Effector memory CD8-positive, alpha-beta T cell (primary cell): ENCODE results near the gene UBXN11.

Experiments
- ATAC-seq: fragments of 150-1000 bp; cut with Tn5 transposase; replicated peaks from 2 replicates; pipeline ENCODE4 v1.10.0; 2021; ENCODE audit warnings: mild to moderate bottlenecking, moderate library complexity
- DNase-seq, 3 experiments: peaks; one replicate each; pipeline ENCODE4 v3.0.0; 2021
- H3K27ac Mint-ChIP-seq, 2 donors: one replicate each; pipeline ENCODE4 v1.8.0; 2022; ENCODE audit warnings: mild to moderate bottlenecking in 2 of 2, mixed read lengths in 2 of 2, moderate library complexity in 2 of 2
- H3K27me3 Mint-ChIP-seq, 2 donors: one replicate each; pipeline ENCODE4 v1.8.0; 2022; ENCODE audit warnings: mixed read lengths in 2 of 2
- H3K36me3 Mint-ChIP-seq: one replicate; pipeline ENCODE4 v1.8.0; 2022; ENCODE audit warnings: mild to moderate bottlenecking, moderate library complexity, mixed read lengths; ENCODE audit not compliant: insufficient read depth
- H3K4me1 Mint-ChIP-seq, 2 donors: one replicate each; pipeline ENCODE4 v1.8.0; 2022; ENCODE audit warnings: low read depth in 2 of 2, mixed read lengths in 2 of 2
- H3K4me3 Mint-ChIP-seq, 2 donors: one replicate each; pipeline ENCODE4 v1.8.0; 2022; ENCODE audit warnings: mild to moderate bottlenecking in 2 of 2, mixed read lengths in 2 of 2, moderate library complexity in 2 of 2
- H3K9me3 Mint-ChIP-seq, 2 donors: one replicate each; pipeline ENCODE4 v1.8.0; 2022; ENCODE audit warnings: mixed read lengths in 2 of 2

UBXN11 gene

GRCh38 chr1:26282401-26282918 is 24.0 kb downstream of the UBXN11 start:
- H3K27me3 Mint-ChIP-seq, result no peaks in the 10 kb centered on the region
- H3K4me3 Mint-ChIP-seq, result peak overlapping the region; percentile 90 to 96
- ATAC-seq (no peak), DNase-seq (no peak)
- peaks cover 38% of the 10 kb centered on the region for H3K36me3 Mint-ChIP-seq
- H3K4me1 Mint-ChIP-seq, result peaks cover 79 to 83% of the 10 kb centered on the region in 2 donors
- H3K27ac Mint-ChIP-seq, result peak overlapping the region; percentile 86 to 94
- H3K9me3 Mint-ChIP-seq, result no peaks in the 10 kb centered on the region

GRCh38 chr1:26281971-26282370 is 24.5 kb downstream of the UBXN11 start:
- H3K4me1 Mint-ChIP-seq, result peaks cover 78 to 81% of the 10 kb centered on the region in 2 donors

GRCh38 chr1:26281091-26281958 is 25.1 kb downstream of the UBXN11 start:
- ATAC-seq (no peak), DNase-seq (no peak)
- Mint-ChIP-seq H3K27me3 (no peaks in the 10 kb centered on the region), H3K27ac (peak overlapping the region; percentile 86 to 94), H3K4me3 (peak overlapping the region; percentile 90 to 96), H3K36me3 (peaks cover 40% of the 10 kb centered on the region), H3K9me3 (no peaks in the 10 kb centered on the region), H3K4me1 (peaks cover 79 to 84% of the 10 kb centered on the region in 2 donors)

More at GRCh38 chr1:26281971-26282370, 24.5 kb downstream of the UBXN11 start:
- DNase-seq, result no peak
- Mint-ChIP-seq H3K36me3 (peaks cover 40% of the 10 kb centered on the region), H3K27me3 (no peaks in the 10 kb centered on the region), H3K4me3 (peak overlapping the region; percentile 90 to 96), H3K9me3 (no peaks in the 10 kb centered on the region), H3K27ac (peak overlapping the region; percentile 86 to 94)
- no peak for ATAC-seq

- no peak for DNase-seq
- peak overlapping the region; percentile 90 to 96 for H3K4me3 Mint-ChIP-seq
- H3K36me3 Mint-ChIP-seq, result peaks cover 40% of the 10 kb centered on the region
Observed at GRCh38 chr1:26280333-26281042, 25.9 kb downstream of the UBXN11 start.

GRCh38 chr1:26279456-26280332 is 26.7 kb downstream of the UBXN11 start, which contains the start of gene SH3BGRL3:
SH3BGRL3 (plus strand) TSS chr1:26280086; CDS start chr1:26280156, 70 bp downstream.
- Mint-ChIP-seq H3K9me3 (no peaks in the 10 kb centered on the region), H3K27me3 (no peaks in the 10 kb centered on the region), H3K4me1 (peaks cover 80 to 81% of the 10 kb centered on the region in 2 donors), H3K4me3 (peak within 1 kb of the TSS; percentile 90 to 96), H3K27ac (peak within 1 kb of the TSS; percentile 86 to 94), H3K36me3 (peaks cover 38% of the 10 kb centered on the region)
- peak; percentile 68 to 77 (median 72) for DNase-seq
- peak; percentile 52 for ATAC-seq

More at GRCh38 chr1:26280333-26281042, 25.9 kb downstream of the UBXN11 start:
- no peak for ATAC-seq
- peak overlapping the region; percentile 86 to 94 for H3K27ac Mint-ChIP-seq
- H3K9me3 Mint-ChIP-seq, result no peaks in the 10 kb centered on the region
- no peaks in the 10 kb centered on the region for H3K27me3 Mint-ChIP-seq
- peaks cover 86 to 88% of the 10 kb centered on the region in 2 donors for H3K4me1 Mint-ChIP-seq

- Mint-ChIP-seq H3K27me3 (no peaks in the 10 kb centered on the region), H3K36me3 (peaks cover 34% of the 10 kb centered on the region), H3K9me3 (no peaks in the 10 kb centered on the region), H3K27ac (peak overlapping the region; percentile 86 to 94), H3K4me1 (peaks cover 73 to 76% of the 10 kb centered on the region in 2 donors), H3K4me3 (peak overlapping the region; percentile 90 to 96)
- ATAC-seq (no peak), DNase-seq (no peak)
Observed at GRCh38 chr1:26278724-26279455, 27.5 kb downstream of the UBXN11 start.

GRCh38 chr1:26278303-26278702 is 28.1 kb downstream of the UBXN11 start:
- peaks cover 33% of the 10 kb centered on the region for H3K36me3 Mint-ChIP-seq

GRCh38 chr1:26277719-26278118 is 28.7 kb downstream of the UBXN11 start:
- peak overlapping the region; percentile 86 to 94 for H3K27ac Mint-ChIP-seq
- no peaks in the 10 kb centered on the region for H3K9me3 Mint-ChIP-seq
- no peaks in the 10 kb centered on the region for H3K27me3 Mint-ChIP-seq
- H3K4me3 Mint-ChIP-seq, result peak overlapping the region; percentile 44 to 90
- ATAC-seq (no peak), DNase-seq (no peak)
- peaks cover 62 to 64% of the 10 kb centered on the region in 2 donors for H3K4me1 Mint-ChIP-seq
- peaks cover 29% of the 10 kb centered on the region for H3K36me3 Mint-ChIP-seq

More at GRCh38 chr1:26278303-26278702, 28.1 kb downstream of the UBXN11 start:
- peaks cover 68 to 70% of the 10 kb centered on the region in 2 donors for H3K4me1 Mint-ChIP-seq
- no peaks in the 10 kb centered on the region for H3K27me3 Mint-ChIP-seq
- peak overlapping the region; percentile 44 to 90 for H3K4me3 Mint-ChIP-seq
- H3K27ac Mint-ChIP-seq, result peak overlapping the region; percentile 86 to 94
- ATAC-seq (no peak), DNase-seq (no peak)
- no peaks in the 10 kb centered on the region for H3K9me3 Mint-ChIP-seq

- Mint-ChIP-seq H3K4me3 (peak overlapping the region; percentile 46 to 90), H3K9me3 (no peaks in the 10 kb centered on the region), H3K4me1 (peaks cover 57 to 60% of the 10 kb centered on the region in 2 donors), H3K27ac (peak overlapping the region; percentile 86 to 94), H3K36me3 (peaks cover 29% of the 10 kb centered on the region), H3K27me3 (no peaks in the 10 kb centered on the region)
- ATAC-seq, result no peak
- no peak for DNase-seq
Observed at GRCh38 chr1:26277261-26277661, 29.2 kb downstream of the UBXN11 start.

- Mint-ChIP-seq H3K27ac (peak overlapping the region; percentile 39 to 94), H3K4me3 (peak overlapping the region; percentile 46 to 60), H3K27me3 (no peaks in the 10 kb centered on the region), H3K9me3 (no peaks in the 10 kb centered on the region), H3K36me3 (peaks cover 22% of the 10 kb centered on the region), H3K4me1 (peaks cover 52 to 54% of the 10 kb centered on the region in 2 donors)
- DNase-seq, result no peak
- no peak for ATAC-seq
Observed at GRCh38 chr1:26276432-26276838, 30.0 kb downstream of the UBXN11 start.

GRCh38 chr1:26275580-26276431 is 30.6 kb downstream of the UBXN11 start:
- H3K9me3 Mint-ChIP-seq, result no peaks in the 10 kb centered on the region

More at GRCh38 chr1:26275580-26276431, 30.6 kb downstream of the UBXN11 start:
- H3K27ac Mint-ChIP-seq, result peak overlapping the region; percentile 39 to 94
- ATAC-seq (peak; percentile 75), DNase-seq (peak; percentile 62 to 82 (median 62))
- H3K4me3 Mint-ChIP-seq, result peak overlapping the region; percentile 46 to 60
- peaks cover 20% of the 10 kb centered on the region for H3K36me3 Mint-ChIP-seq
- peaks cover 46 to 48% of the 10 kb centered on the region in 2 donors for H3K4me1 Mint-ChIP-seq
- H3K27me3 Mint-ChIP-seq, result no peaks in the 10 kb centered on the region
